CD14-positive monocyte (primary cell): ENCODE results near the gene CACNB2. TPM values are rescaled to one million over a fixed set of nuclear protein-coding genes. Genes with fewer than 3 reads are reported as not detected.

ENCODE experiments used
- DNase-seq, 3 donors: peaks; one replicate each; pipeline ENCODE4 v3.0.0-alpha.2; 2011 to 2022
- H2AFZ ChIP-seq: 2 replicates; pipeline ENCODE4 v1.6.0; 2012; ENCODE audit warnings: mild to moderate bottlenecking, low read depth, low read length, inconsistent platforms; ENCODE audit not compliant: insufficient read depth, poor library complexity, severe bottlenecking
- H3K27ac ChIP-seq, 2 donors: 1 replicate in 1 of 2; 2 replicates in 1 of 2; pipeline ENCODE4 v1.5.1; 2012 to 2013; ENCODE audit warnings: low read length in 2 of 2, control low read depth in 1 of 2, inconsistent platforms in 1 of 2, low read depth in 1 of 2, mild to moderate bottlenecking in 1 of 2
- H3K27me3 ChIP-seq, 2 donors: one replicate each; pipeline versions ENCODE4 v1.6.0 to v1.6.1; 2011 to 2013; ENCODE audit warnings: low read length in 2 of 2; ENCODE audit not compliant: control insufficient read depth in 2 of 2, insufficient read depth in 2 of 2
- H3K36me3 ChIP-seq, 2 donors: replicated peaks in 1 of 2; 1 replicate in 1 of 2; 2 replicates in 1 of 2; pipeline versions ENCODE4 v1.5.1 to v1.6.1; 2012 to 2013; ENCODE audit warnings: low read length in 2 of 2, control low read depth in 1 of 2, inconsistent platforms in 1 of 2, mild to moderate bottlenecking in 1 of 2; ENCODE audit not compliant: insufficient read depth in 2 of 2, control insufficient read depth in 1 of 2
- H3K4me1 ChIP-seq, 2 donors: 1 replicate in 1 of 2; 2 replicates in 1 of 2; pipeline versions ENCODE4 v1.5.1 to v1.6.1; 2012 to 2013; ENCODE audit warnings: low read length in 2 of 2, control low read depth in 1 of 2, inconsistent platforms in 1 of 2, mild to moderate bottlenecking in 1 of 2, moderate library complexity in 1 of 2; ENCODE audit not compliant: insufficient read depth in 2 of 2, control insufficient read depth in 1 of 2
- H3K4me2 ChIP-seq: replicated peaks from 2 replicates; pipeline ENCODE3; 2012; ENCODE audit warnings: low read length, moderate library complexity, mild to moderate bottlenecking; ENCODE audit not compliant: poor library complexity, severe bottlenecking; ENCODE audit errors: extremely low read depth
- H3K4me3 ChIP-seq, 3 experiments: fragments of 200-600 bp in 1 of 3; sonication (generic) in 1 of 3; replicated peaks in 1 of 3; 1 replicate in 2 of 3; 2 replicates in 1 of 3; pipeline ENCODE4 v1.5.1; 2011 to 2013; ENCODE audit warnings: low read length in 3 of 3, mild to moderate bottlenecking in 3 of 3, control low read depth in 2 of 3, low read depth in 2 of 3, inconsistent platforms in 1 of 3, moderate library complexity in 1 of 3
- H3K79me2 ChIP-seq: 2 replicates; pipeline ENCODE4 v1.6.0; 2012; ENCODE audit warnings: mild to moderate bottlenecking, control low read depth, inconsistent platforms, low read length, moderate library complexity; ENCODE audit not compliant: insufficient read depth
- H3K9ac ChIP-seq: 2 replicates; pipeline ENCODE4 v1.6.0; 2017; ENCODE audit warnings: low read length, mild to moderate bottlenecking; ENCODE audit not compliant: insufficient read depth, poor library complexity, severe bottlenecking
- H3K9me3 ChIP-seq, 2 donors: replicated peaks in 1 of 2; 1 replicate in 1 of 2; 2 replicates in 1 of 2; pipeline versions ENCODE4 v1.5.1 to v1.6.1; 2012 to 2013; ENCODE audit warnings: low read length in 2 of 2, control low read depth in 1 of 2; ENCODE audit not compliant: control insufficient read depth in 1 of 2, insufficient read depth in 1 of 2
- H4K20me1 ChIP-seq: 2 replicates; pipeline ENCODE4 v1.6.0; 2012; ENCODE audit warnings: mild to moderate bottlenecking, low read length, control low read depth, moderate library complexity; ENCODE audit not compliant: insufficient read depth
- H3K27ac Mint-ChIP-seq, 7 donors: one replicate each; pipeline ENCODE4 v1.8.0; 2020; ENCODE audit warnings: mild to moderate bottlenecking in 7 of 7, mixed read lengths in 7 of 7, moderate library complexity in 6 of 7, inconsistent platforms in 2 of 7
- H3K27me3 Mint-ChIP-seq, 3 donors: one replicate each; pipeline ENCODE4 v1.8.0; 2021 to 2022; ENCODE audit warnings: low read depth in 3 of 3, mild to moderate bottlenecking in 3 of 3, mixed read lengths in 3 of 3, moderate library complexity in 3 of 3, inconsistent platforms in 1 of 3
- H3K36me3 Mint-ChIP-seq, 2 donors: one replicate each; pipeline ENCODE4 v1.8.0; 2020; ENCODE audit warnings: mixed read lengths in 2 of 2, inconsistent platforms in 1 of 2, mild to moderate bottlenecking in 1 of 2
- H3K4me1 Mint-ChIP-seq: one replicate; pipeline ENCODE4 v1.8.0; 2020; ENCODE audit warnings: mild to moderate bottlenecking, mixed read lengths
- H3K4me3 Mint-ChIP-seq, 2 donors: one replicate each; pipeline ENCODE4 v1.8.0; 2020; ENCODE audit warnings: mild to moderate bottlenecking in 2 of 2, mixed read lengths in 2 of 2, moderate library complexity in 1 of 2
- H3K9me3 Mint-ChIP-seq, 7 donors: one replicate each; pipeline ENCODE4 v1.8.0; 2020 to 2022; ENCODE audit warnings: mixed read lengths in 7 of 7, mild to moderate bottlenecking in 6 of 7, moderate library complexity in 6 of 7, inconsistent platforms in 2 of 7
- WGBS: methylation state at CpG from one replicate; pipeline ENCODE4 v1.1.5; 2013; ENCODE audit warnings: missing lambda C conversion rate; ENCODE audit not compliant: insufficient coverage; 5-methylcytosine and 5-hydroxymethylcytosine counted together
- intact Hi-C, 2 donors: fragments of 100-400 bp; cut with micrococcal nuclease; formaldehyde crosslinking; loops; one replicate each; pipeline versions ENCODE4 v1.15.0 to v1.15.1; 2023
- polyA plus RNA-seq, 3 donors: library from polyadenylated mRNA; depleted of rRNA in 1 of 3; unstranded in 2 of 3; stranded (reverse) in 1 of 3; fragments of 300-500 nt in 2 of 3; fragments of >200 nt in 1 of 3; fragmentation: Illumina TruSeq in 2 of 3; gene quantifications; 1 replicate in 2 of 3; 2 replicates in 1 of 3; pipeline ENCODE4 v1.2.3, GENCODE V29; 2012 to 2021
- TF ChIP-seq, protein P1 (sequence below): fragments of 200-600 bp; IDR thresholded peaks from one replicate; pipeline ENCODE4 v1.8.0; 2022; ENCODE audit warnings: antibody characterized with exemption, mild to moderate bottlenecking

CACNB2 gene
- polyA plus RNA-seq, 3 donors: 0.05 TPM; not detected in 2

DNA sequence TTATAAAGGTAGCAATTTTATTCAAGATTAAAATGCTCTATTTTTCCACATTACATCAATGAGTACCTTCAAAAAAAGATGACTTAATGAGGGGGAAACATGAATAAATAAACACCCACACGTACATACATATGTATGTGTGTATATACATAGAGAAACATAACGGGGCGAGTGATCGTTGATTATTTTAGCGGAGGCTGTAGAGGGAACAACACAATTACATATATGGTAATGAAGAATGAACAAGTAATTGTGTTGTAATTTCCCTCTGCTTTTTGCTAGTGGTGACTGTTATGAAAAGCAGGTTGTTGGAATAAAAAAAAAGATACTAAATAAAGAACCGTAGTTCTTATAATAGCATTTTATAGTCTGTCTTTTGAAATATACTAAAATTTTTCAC, 63.2 kb downstream of the CACNB2 start:
- Histone ChIP-seq H3K9me3 (no peaks in the 10 kb centered on the region), H3K9ac (no peak overlapping the region), H3K4me3 (no peak overlapping the region), H3K4me1 (peaks cover 0 to 5% of the 10 kb centered on the region in 2 donors), H3K4me2 (peak overlapping the region; percentile 20), H3K79me2 (no peaks in the 10 kb centered on the region), H3K27ac (no peak overlapping the region), H3K27me3 (no peaks in the 10 kb centered on the region), H2AFZ (peak overlapping the region; percentile 12), H3K36me3 (no peaks in the 10 kb centered on the region), H4K20me1 (no peaks in the 10 kb centered on the region)
- intact Hi-C loops: no loop called here
- Mint-ChIP-seq H3K4me1 (peaks cover 15% of the 10 kb centered on the region), H3K27me3 (peaks cover 0 to 2% (median 2%) of the 10 kb centered on the region in 3 donors), H3K27ac (no peak overlapping the region), H3K36me3 (no peaks in the 10 kb centered on the region), H3K4me3 (peak overlapping the region in 1 of 2 donors; percentile 54), H3K9me3 (no peaks in the 10 kb centered on the region)
- TF ChIP-seq, protein P1, sequence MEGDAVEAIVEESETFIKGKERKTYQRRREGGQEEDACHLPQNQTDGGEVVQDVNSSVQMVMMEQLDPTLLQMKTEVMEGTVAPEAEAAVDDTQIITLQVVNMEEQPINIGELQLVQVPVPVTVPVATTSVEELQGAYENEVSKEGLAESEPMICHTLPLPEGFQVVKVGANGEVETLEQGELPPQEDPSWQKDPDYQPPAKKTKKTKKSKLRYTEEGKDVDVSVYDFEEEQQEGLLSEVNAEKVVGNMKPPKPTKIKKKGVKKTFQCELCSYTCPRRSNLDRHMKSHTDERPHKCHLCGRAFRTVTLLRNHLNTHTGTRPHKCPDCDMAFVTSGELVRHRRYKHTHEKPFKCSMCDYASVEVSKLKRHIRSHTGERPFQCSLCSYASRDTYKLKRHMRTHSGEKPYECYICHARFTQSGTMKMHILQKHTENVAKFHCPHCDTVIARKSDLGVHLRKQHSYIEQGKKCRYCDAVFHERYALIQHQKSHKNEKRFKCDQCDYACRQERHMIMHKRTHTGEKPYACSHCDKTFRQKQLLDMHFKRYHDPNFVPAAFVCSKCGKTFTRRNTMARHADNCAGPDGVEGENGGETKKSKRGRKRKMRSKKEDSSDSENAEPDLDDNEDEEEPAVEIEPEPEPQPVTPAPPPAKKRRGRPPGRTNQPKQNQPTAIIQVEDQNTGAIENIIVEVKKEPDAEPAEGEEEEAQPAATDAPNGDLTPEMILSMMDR: no peak
- DNase-seq: no peak
- no CpG with 5 or more reads among the region's 6 CpGs for WGBS

DNA sequence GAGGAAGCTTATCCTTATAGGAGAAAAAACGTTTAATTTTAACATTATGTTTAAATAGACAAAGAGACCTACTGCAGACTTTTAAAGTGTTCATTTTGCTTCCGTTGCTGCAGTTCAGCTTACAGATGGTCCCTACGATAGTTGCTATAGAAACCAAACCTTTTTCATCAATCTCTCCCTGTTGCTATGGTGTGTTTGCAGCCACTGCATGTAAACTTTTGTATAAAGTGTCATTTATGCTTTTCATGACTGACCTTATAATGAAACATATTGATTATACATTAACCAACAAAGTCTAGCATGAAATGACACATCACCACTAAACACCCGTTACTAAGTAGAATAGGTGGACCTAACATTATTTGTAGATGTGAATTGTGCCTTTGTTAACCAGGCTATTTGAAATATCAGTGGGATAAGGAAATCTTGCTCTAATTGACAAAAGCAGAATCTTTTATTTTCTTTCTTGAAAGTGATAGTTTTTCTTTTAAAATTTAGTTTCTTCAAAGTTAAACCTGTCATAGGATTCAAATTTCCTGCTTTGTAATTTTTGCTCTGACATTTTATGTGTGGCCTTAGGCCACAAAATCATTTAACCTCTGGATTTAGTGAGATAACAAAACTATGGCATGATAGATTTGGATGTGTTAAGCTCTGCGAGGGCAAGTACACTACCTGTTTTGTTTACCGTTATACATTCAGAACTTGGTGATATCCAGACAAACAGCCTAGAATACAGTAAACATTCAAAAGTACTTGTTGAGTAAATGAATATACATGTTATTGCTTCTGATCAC, 64.0 kb downstream of the CACNB2 start:
- Histone ChIP-seq H3K9ac (no peak overlapping the region), H2AFZ (peak overlapping the region; percentile 12), H3K4me3 (no peak overlapping the region), H3K4me2 (peak overlapping the region; percentile 12), H3K79me2 (no peaks in the 10 kb centered on the region), H3K27ac (no peak overlapping the region), H3K36me3 (no peaks in the 10 kb centered on the region), H3K4me1 (peaks cover 0 to 5% of the 10 kb centered on the region in 2 donors), H3K9me3 (no peaks in the 10 kb centered on the region), H3K27me3 (no peaks in the 10 kb centered on the region), H4K20me1 (no peaks in the 10 kb centered on the region)
- WGBS: no CpG with 5 or more reads among the region's 6 CpGs
- H3K4me1 Mint-ChIP-seq: peaks cover 13% of the 10 kb centered on the region
- peaks cover 0 to 2% (median 1%) of the 10 kb centered on the region in 3 donors for H3K27me3 Mint-ChIP-seq
- no peaks in the 10 kb centered on the region for H3K9me3 Mint-ChIP-seq
- no peak overlapping the region for H3K4me3 Mint-ChIP-seq
- DNase-seq: no peak
- TF ChIP-seq, protein P1: no peak
- intact Hi-C loops: no loop called here
- H3K36me3 Mint-ChIP-seq: no peaks in the 10 kb centered on the region
- H3K27ac Mint-ChIP-seq: no peak overlapping the region
